ENCODE results near the gene SLC47A2. TPM values are rescaled to one million over a fixed set of nuclear protein-coding genes. Genes with fewer than 3 reads are reported as not detected.

Gene SLC47A2
- total RNA-seq, 4 donors from 2014 or later = not detected

GRCh38 chr17:19705771-19706770, 10.3 kb downstream of the SLC47A2 start:
- H3K36me3 ChIP-seq = no peaks in the 10 kb centered on the region
- no peaks in the 10 kb centered on the region for H3K9me3 ChIP-seq
- H3K27ac ChIP-seq = peak overlapping the region in 2 of 4 donors; percentile 28 to 81
- TF ChIP-seq POLR2A (IDR thresholded peaks at IDR 0.05) (no peak), EP300 (IDR thresholded peaks at IDR 0.05) (no peak), CTCF (IDR thresholded peaks at IDR 0.05) (no peak)
- H3K4me3 ChIP-seq = no peak overlapping the region
- H3K4me1 ChIP-seq = peaks cover 0 to 32% (median 16%) of the 10 kb centered on the region in 4 donors
- no peaks in the 10 kb centered on the region for H3K27me3 ChIP-seq
- no peak for DNase-seq (ENCODE audit: low spot score in 2 of 2)
- WGBS, 2 donors = 74 to 77% methylated on average over 22 of the region's 22 CpGs

- no peak overlapping the region for H3K4me3 ChIP-seq
- no peaks in the 10 kb centered on the region for H3K27me3 ChIP-seq
- H3K36me3 ChIP-seq = no peaks in the 10 kb centered on the region
- 91 to 93% methylated on average over 13 of the region's 13 CpGs for WGBS, 2 donors
- DNase-seq (ENCODE audit: low spot score in 2 of 2) = no peak
- H3K9me3 ChIP-seq = no peaks in the 10 kb centered on the region
- TF ChIP-seq CTCF (IDR thresholded peaks at IDR 0.05) = no peak
- no peak for TF ChIP-seq EP300 (IDR thresholded peaks at IDR 0.05)
- no peak for TF ChIP-seq POLR2A (IDR thresholded peaks at IDR 0.05)
- H3K27ac ChIP-seq = peak overlapping the region in 2 of 4 donors; percentile 76 to 81
- H3K4me1 ChIP-seq = peaks cover 0 to 32% (median 16%) of the 10 kb centered on the region in 4 donors
Observed at GRCh38 chr17:19705201-19705600, 11.2 kb downstream of the SLC47A2 start.

GRCh38 chr17:19703828-19704613, 12.4 kb downstream of the SLC47A2 start:
- no peak for TF ChIP-seq EP300 (IDR thresholded peaks at IDR 0.05)
- no peak for TF ChIP-seq POLR2A (IDR thresholded peaks at IDR 0.05)
- no peak for TF ChIP-seq CTCF (IDR thresholded peaks at IDR 0.05)
- Histone ChIP-seq H3K4me1 (peaks cover 0 to 32% (median 16%) of the 10 kb centered on the region in 4 donors), H3K9me3 (no peaks in the 10 kb centered on the region), H3K27me3 (no peaks in the 10 kb centered on the region), H3K36me3 (no peaks in the 10 kb centered on the region), H3K27ac (peak overlapping the region; percentile 24 to 81 (median 67)), H3K4me3 (no peak overlapping the region)
- 60 to 62% methylated on average over 9 to 17 of the region's 17 CpGs for WGBS, 2 donors
- DNase-seq (ENCODE audit: low spot score in 2 of 2) = no peak

- peak overlapping the region; percentile 24 to 81 (median 67) for H3K27ac ChIP-seq
- no peaks in the 10 kb centered on the region for H3K27me3 ChIP-seq
- no peak for DNase-seq (ENCODE audit: low spot score in 2 of 2)
Observed at GRCh38 chr17:19703106-19703827, 13.1 kb downstream of the SLC47A2 start.

More at GRCh38 chr17:19703106-19703827, 13.1 kb downstream of the SLC47A2 start:
- TF ChIP-seq CTCF (IDR thresholded peaks at IDR 0.05) = no peak
- no peak for TF ChIP-seq POLR2A (IDR thresholded peaks at IDR 0.05)
- no peak for TF ChIP-seq EP300 (IDR thresholded peaks at IDR 0.05)
- Histone ChIP-seq H3K4me1 (peaks cover 0 to 32% (median 16%) of the 10 kb centered on the region in 4 donors), H3K4me3 (no peak overlapping the region), H3K36me3 (no peaks in the 10 kb centered on the region), H3K9me3 (no peaks in the 10 kb centered on the region)
- 48 to 54% methylated on average over 4 to 8 of the region's 10 CpGs for WGBS, 2 donors
